T47D (cell line): Measurements from ENCODE around the gene PRKG1.

Experiments used
- DNase-seq, 2 experiments: peaks; one replicate each; pipeline versions ENCODE4 v3.0.0 to v3.0.0-alpha.2; 2011 to 2012; ENCODE audit warnings: low read depth in 1 of 2, low spot score in 1 of 2
- JUND ChIP-seq: IDR thresholded peaks from 2 replicates; pipeline ENCODE4 v1.6.1; 2012; ENCODE audit warnings: low read depth
- in situ Hi-C: cut with HindIII; loops from 2 replicates; pipeline ENCODE4 v1.10.0; 2016; ENCODE audit warnings: low sequenced_read_pairs, low pct_unique_long_range_greater_than_20kb

Gene PRKG1

GRCh38 chr10:51892313-51892712, 818.0 kb downstream of the PRKG1 start:
- no peak for TF ChIP-seq JUND
- DNase-seq: no peak
- in situ Hi-C loops: no loop called here

- TF ChIP-seq JUND: no peak
- in situ Hi-C loops: no loop called here
- peak; percentile 23 to 80 for DNase-seq
Observed at GRCh38 chr10:51892965-51893658, 818.8 kb downstream of the PRKG1 start.

GRCh38 chr10:51894771-51895578, 820.7 kb downstream of the PRKG1 start:
- TF ChIP-seq JUND: no peak
- no peak for DNase-seq
- in situ Hi-C loops: no loop called here

- no peak for TF ChIP-seq JUND
- in situ Hi-C loops: no loop called here
- DNase-seq: no peak
Observed at GRCh38 chr10:51896849-51897248, 822.6 kb downstream of the PRKG1 start.

GRCh38 chr10:51897560-51897959, 823.3 kb downstream of the PRKG1 start:
- DNase-seq: no peak
- in situ Hi-C loops: no loop called here
- TF ChIP-seq JUND: no peak

GRCh38 chr10:51900180-51900579, 825.9 kb downstream of the PRKG1 start:
- in situ Hi-C loops: no loop called here
- no peak for TF ChIP-seq JUND
- no peak for DNase-seq

GRCh38 chr10:51903675-51904074, 829.4 kb downstream of the PRKG1 start:
- no peak for TF ChIP-seq JUND
- in situ Hi-C loops: no loop called here
- no peak for DNase-seq

- in situ Hi-C loops: no loop called here
- TF ChIP-seq JUND: no peak
- no peak for DNase-seq
Observed at GRCh38 chr10:51905032-51905431, 830.7 kb downstream of the PRKG1 start.

- in situ Hi-C loops: no loop called here
- no peak for DNase-seq
- no peak for TF ChIP-seq JUND
Observed at GRCh38 chr10:51907361-51907760, 833.1 kb downstream of the PRKG1 start.

- no peak for TF ChIP-seq JUND
- in situ Hi-C loops: no loop called here
- DNase-seq: no peak
Observed at GRCh38 chr10:51910189-51910588, 835.9 kb downstream of the PRKG1 start.

- in situ Hi-C loops: no loop called here
- no peak for DNase-seq
- no peak for TF ChIP-seq JUND
Observed at GRCh38 chr10:51910596-51910995, 836.3 kb downstream of the PRKG1 start.

- DNase-seq: no peak
- no peak for TF ChIP-seq JUND
- in situ Hi-C loops: no loop called here
Observed at GRCh38 chr10:51911723-51912122, 837.4 kb downstream of the PRKG1 start.

- no peak for DNase-seq
- in situ Hi-C loops: no loop called here
- no peak for TF ChIP-seq JUND
Observed at GRCh38 chr10:51915031-51915542, 840.8 kb downstream of the PRKG1 start.

- no peak for DNase-seq
- no peak for TF ChIP-seq JUND
- in situ Hi-C loops: no loop called here
Observed at GRCh38 chr10:51918440-51918839, 844.2 kb downstream of the PRKG1 start.
